GM23338 (cell line): ENCODE results near the gene RAB34.

Experiments
- EZH2 ChIP-seq: fragments of 200-600 bp; sonication (generic); IDR thresholded peaks from one replicate; pipeline ENCODE4 v1.8.0; 2017; ENCODE audit warnings: antibody characterized with exemption, mild to moderate bottlenecking, low read depth; ENCODE audit not compliant: unreplicated experiment
- TF ChIP-seq, protein P1 (sequence below), 2 experiments: fragments of 200-600 bp in 1 of 2; sonication (generic) in 1 of 2; conservative IDR thresholded peaks; 2 replicates each; pipeline versions ENCODE4 v1.5.1 to v1.6.1; 2016 to 2017; ENCODE audit warnings: antibody characterized with exemption in 2 of 2, low read depth in 2 of 2, mild to moderate bottlenecking in 2 of 2, moderate library complexity in 1 of 2

DNA sequence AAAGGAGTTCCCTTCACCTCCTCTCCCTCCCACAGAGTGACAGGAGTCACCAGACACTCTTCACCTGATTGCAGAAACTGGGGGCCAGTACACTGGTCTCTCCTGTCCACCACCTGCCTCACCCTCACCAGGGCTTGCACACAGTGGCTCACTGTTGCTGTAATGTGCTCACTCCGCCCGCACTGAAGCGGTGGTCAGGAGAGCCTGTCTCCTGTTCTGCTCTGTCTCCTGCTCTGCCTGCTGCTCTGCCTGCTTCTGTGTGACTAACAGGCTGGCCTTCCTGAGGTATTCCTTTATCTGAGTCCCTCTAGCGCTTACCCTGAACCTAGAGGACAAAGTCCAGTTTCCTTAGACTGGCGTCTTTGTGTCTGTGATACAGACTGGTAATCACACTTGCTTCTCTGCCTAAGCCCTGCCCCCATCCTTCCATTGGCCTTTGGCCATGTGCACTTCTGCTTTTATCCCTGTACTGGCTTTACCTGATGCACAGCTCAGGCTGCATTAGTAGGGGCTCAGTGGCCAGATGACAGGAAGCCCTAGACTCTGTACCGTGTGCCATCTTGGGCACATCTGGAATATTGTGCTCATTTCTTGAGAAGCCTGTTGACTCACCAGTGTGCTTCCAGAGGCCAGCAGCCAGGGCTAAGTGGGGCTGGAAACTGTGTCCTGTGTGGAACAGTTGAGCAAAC lies 19.3 kb downstream of the RAB34 start:
- TF ChIP-seq EZH2: no peak
- TF ChIP-seq, protein P1, sequence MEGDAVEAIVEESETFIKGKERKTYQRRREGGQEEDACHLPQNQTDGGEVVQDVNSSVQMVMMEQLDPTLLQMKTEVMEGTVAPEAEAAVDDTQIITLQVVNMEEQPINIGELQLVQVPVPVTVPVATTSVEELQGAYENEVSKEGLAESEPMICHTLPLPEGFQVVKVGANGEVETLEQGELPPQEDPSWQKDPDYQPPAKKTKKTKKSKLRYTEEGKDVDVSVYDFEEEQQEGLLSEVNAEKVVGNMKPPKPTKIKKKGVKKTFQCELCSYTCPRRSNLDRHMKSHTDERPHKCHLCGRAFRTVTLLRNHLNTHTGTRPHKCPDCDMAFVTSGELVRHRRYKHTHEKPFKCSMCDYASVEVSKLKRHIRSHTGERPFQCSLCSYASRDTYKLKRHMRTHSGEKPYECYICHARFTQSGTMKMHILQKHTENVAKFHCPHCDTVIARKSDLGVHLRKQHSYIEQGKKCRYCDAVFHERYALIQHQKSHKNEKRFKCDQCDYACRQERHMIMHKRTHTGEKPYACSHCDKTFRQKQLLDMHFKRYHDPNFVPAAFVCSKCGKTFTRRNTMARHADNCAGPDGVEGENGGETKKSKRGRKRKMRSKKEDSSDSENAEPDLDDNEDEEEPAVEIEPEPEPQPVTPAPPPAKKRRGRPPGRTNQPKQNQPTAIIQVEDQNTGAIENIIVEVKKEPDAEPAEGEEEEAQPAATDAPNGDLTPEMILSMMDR (conservative IDR thresholded peaks at IDR 0.05; ENCODE audit: low read depth in 2 of 2): no peak
